ENCODE results near the gene ZYG11B. TPM values are rescaled to one million over a fixed set of nuclear protein-coding genes. Genes with fewer than 3 reads are reported as not detected.

The ZYG11B gene
- total and polyA plus RNA-seq, 2 of the 13 experiments (the other 11 are each of a cell fraction or from before 2014, with no cell fraction given) = 6.9 to 17.9 TPM

DNA sequence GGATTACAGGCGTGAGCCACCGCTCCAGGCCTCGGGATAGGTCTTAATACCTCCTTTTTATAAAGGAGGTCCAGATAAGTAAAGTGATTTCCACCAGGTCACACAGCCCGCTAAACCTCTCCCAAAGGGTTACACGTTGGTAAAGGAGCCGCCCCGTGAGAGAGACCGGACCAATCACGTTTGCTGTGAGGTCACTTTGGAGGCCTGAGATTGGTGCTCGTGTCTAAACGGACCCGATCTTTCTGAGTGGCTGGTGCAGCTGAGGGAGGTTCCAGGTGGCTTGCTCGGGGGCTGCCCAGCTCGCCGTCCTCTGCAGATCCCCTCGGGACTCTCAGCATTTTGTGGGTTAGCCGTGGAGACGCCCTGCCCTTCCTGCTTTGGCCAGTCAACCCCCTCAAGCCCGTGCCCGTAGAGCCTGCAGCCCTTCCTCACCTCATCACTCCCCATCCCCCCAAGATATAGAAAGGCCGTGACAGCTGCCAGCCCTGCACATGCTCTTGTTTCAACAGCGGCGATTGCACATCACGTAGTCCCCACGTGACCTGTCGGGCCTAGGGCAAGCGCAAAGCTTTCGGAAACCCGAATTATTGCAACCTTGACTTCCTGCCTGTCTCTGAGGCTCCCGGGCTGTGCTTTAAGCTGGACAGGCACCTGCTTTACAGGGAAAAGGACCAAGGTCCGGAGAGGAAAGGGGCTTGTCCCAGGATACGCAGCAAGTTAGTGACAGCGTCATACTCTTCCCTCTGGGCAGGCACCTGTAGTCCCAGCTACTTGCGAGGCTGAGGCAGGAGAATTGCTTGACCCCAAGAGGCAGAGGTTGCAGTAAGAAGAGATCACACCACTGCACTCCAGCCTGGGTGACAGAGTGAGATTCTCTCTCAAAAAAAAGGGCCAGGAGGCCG lies 23.1 kb upstream of the ZYG11B start (continued):
- TF ChIP-seq, protein P1, sequence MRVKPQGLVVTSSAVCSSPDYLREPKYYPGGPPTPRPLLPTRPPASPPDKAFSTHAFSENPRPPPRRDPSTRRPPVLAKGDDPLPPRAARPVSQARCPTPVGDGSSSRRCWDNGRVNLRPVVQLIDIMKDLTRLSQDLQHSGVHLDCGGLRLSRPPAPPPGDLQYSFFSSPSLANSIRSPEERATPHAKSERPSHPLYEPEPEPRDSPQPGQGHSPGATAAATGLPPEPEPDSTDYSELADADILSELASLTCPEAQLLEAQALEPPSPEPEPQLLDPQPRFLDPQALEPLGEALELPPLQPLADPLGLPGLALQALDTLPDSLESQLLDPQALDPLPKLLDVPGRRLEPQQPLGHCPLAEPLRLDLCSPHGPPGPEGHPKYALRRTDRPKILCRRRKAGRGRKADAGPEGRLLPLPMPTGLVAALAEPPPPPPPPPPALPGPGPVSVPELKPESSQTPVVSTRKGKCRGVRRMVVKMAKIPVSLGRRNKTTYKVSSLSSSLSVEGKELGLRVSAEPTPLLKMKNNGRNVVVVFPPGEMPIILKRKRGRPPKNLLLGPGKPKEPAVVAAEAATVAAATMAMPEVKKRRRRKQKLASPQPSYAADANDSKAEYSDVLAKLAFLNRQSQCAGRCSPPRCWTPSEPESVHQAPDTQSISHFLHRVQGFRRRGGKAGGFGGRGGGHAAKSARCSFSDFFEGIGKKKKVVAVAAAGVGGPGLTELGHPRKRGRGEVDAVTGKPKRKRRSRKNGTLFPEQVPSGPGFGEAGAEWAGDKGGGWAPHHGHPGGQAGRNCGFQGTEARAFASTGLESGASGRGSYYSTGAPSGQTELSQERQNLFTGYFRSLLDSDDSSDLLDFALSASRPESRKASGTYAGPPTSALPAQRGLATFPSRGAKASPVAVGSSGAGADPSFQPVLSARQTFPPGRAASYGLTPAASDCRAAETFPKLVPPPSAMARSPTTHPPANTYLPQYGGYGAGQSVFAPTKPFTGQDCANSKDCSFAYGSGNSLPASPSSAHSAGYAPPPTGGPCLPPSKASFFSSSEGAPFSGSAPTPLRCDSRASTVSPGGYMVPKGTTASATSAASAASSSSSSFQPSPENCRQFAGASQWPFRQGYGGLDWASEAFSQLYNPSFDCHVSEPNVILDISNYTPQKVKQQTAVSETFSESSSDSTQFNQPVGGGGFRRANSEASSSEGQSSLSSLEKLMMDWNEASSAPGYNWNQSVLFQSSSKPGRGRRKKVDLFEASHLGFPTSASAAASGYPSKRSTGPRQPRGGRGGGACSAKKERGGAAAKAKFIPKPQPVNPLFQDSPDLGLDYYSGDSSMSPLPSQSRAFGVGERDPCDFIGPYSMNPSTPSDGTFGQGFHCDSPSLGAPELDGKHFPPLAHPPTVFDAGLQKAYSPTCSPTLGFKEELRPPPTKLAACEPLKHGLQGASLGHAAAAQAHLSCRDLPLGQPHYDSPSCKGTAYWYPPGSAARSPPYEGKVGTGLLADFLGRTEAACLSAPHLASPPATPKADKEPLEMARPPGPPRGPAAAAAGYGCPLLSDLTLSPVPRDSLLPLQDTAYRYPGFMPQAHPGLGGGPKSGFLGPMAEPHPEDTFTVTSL (CRISPR knock-in tag; IDR thresholded peaks at IDR 0.05; ENCODE audit: borderline replicate concordance) = peak; percentile 58; the same call in 1 of the 2 replicates
- TF ChIP-seq, protein P2, sequence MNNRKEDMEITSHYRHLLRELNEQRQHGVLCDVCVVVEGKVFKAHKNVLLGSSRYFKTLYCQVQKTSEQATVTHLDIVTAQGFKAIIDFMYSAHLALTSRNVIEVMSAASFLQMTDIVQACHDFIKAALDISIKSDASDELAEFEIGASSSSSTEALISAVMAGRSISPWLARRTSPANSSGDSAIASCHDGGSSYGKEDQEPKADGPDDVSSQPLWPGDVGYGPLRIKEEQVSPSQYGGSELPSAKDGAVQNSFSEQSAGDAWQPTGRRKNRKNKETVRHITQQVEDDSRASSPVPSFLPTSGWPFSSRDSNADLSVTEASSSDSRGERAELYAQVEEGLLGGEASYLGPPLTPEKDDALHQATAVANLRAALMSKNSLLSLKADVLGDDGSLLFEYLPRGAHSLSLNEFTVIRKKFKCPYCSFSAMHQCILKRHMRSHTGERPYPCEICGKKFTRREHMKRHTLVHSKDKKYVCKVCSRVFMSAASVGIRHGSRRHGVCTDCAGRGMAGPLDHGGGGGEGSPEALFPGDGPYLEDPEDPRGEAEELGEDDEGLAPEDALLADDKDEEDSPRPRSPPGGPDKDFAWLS (CRISPR knock-in tag; IDR thresholded peaks at IDR 0.05; ENCODE audit: borderline replicate concordance) = no peak
- TF ChIP-seq RFX5 (IDR thresholded peaks at IDR 0.05; ENCODE audit: low read depth, low read length) (no peak; the same call in 1 of the 2 replicates), CBX2 (IDR thresholded peaks at IDR 0.05; ENCODE audit: low read depth, low read length) (no peak), CBX2 (CRISPR knock-in tag; IDR thresholded peaks at IDR 0.05; ENCODE audit: low read depth) (no peak; the same call in 1 of the 2 replicates), RNF2 (conservative IDR thresholded peaks at IDR 0.05; ENCODE audit: low read depth) (peak; percentile 99), HOXA7 (CRISPR knock-in tag; IDR thresholded peaks at IDR 0.05) (no peak), ZNF230 (CRISPR knock-in tag; IDR thresholded peaks at IDR 0.05) (peak; percentile 97), THAP11 (CRISPR knock-in tag; IDR thresholded peaks at IDR 0.05) (peak; percentile 72), GTF2F1 (IDR thresholded peaks at IDR 0.05; ENCODE audit: low read length) (no peak), SAFB2 (CRISPR knock-in tag; IDR thresholded peaks at IDR 0.05; ENCODE audit: borderline replicate concordance, low read depth) (peak; percentile 27; the same call in 1 of the 2 replicates), RNF219 (CRISPR knock-in tag; IDR thresholded peaks at IDR 0.05) (peak; percentile 48; the same call in 1 of the 2 replicates)
- TF ChIP-seq, protein P3, sequence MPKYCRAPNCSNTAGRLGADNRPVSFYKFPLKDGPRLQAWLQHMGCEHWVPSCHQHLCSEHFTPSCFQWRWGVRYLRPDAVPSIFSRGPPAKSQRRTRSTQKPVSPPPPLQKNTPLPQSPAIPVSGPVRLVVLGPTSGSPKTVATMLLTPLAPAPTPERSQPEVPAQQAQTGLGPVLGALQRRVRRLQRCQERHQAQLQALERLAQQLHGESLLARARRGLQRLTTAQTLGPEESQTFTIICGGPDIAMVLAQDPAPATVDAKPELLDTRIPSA (CRISPR knock-in tag; IDR thresholded peaks at IDR 0.05; ENCODE audit: borderline replicate concordance) = no peak; the same call in 1 of the 2 replicates

Measured in HepG2 (cell line).